NCI-H526 (cell line): ENCODE measurements around the gene NACAD.

ENCODE experiments used
- DNase-seq, 2 experiments: peaks; one replicate each; lab custom pipeline; 2025; lab: John Stamatoyannopoulos, UW

Gene NACAD

DNA sequence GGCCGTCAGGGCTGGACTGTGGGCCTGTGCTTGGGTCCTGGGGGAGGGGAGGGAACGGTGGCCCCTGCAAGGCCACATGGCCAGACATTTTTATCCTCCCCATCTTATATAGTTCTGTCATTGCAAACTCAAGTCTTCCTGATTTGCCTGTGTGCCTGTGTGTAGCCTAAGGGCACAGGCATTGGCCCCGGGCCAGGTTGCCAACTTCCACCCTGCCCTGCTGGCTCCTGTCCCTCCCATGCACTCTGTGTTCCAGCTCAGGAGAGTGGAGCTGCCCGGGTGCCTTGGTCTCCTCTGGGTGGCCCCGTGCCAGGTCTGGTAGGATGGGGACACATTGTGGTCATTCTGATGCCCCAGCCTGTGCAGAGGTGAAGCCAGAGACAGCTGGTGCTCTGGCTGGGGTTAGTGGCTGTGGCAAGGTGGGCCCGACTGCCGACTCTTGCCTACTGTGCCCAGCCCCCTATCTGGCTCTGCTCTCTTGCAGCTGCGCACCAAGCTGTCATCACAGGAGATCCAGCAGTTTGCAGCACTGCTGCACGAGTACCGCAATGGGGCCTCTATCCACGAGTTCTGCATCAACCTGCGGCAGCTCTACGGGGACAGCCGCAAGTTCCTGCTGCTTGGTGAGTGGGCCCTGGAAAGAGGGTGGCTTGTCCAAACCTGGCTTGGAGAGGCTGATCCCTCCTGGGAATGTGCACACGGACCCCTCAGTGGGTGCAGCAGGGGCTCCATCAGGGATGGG, 14.8 kb downstream of the NACAD start:
- no peak for DNase-seq

DNA sequence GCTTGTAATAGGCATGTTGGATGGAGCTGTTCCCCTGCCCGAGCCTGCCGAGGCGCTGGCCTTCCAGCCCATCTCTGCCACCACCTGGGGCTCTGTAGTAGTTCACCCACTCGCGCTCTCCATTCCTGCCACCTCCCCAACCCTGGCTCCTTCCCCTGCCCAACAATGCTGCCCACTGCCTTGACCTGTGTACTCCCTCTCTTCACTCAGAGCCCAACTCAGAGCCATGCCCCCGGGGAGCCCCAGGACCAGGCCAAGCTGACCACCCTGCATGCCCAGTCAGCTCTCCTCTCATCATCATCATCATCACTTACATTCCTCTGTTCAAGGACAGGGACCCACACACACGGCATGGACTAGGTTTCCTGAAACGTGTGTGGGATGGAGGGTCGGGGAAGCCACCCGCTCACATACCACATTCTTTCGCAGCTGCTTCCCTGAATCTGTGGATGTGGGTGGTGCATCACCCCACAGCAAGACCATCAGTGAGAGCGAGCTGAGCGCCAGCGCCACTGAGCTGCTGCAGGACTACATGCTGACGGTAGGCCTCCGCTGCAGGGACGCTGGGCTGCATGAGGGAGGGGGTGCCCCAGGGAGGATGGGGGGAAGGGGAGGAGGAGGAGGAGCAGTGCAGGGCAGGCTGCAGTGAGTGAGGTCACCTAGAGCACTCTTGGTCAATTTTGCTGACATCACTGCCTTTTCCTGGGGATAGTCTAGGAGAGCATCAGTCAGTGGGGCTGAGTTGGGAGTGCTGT, 15.6 kb downstream of the NACAD start:
- no peak for DNase-seq

DNA sequence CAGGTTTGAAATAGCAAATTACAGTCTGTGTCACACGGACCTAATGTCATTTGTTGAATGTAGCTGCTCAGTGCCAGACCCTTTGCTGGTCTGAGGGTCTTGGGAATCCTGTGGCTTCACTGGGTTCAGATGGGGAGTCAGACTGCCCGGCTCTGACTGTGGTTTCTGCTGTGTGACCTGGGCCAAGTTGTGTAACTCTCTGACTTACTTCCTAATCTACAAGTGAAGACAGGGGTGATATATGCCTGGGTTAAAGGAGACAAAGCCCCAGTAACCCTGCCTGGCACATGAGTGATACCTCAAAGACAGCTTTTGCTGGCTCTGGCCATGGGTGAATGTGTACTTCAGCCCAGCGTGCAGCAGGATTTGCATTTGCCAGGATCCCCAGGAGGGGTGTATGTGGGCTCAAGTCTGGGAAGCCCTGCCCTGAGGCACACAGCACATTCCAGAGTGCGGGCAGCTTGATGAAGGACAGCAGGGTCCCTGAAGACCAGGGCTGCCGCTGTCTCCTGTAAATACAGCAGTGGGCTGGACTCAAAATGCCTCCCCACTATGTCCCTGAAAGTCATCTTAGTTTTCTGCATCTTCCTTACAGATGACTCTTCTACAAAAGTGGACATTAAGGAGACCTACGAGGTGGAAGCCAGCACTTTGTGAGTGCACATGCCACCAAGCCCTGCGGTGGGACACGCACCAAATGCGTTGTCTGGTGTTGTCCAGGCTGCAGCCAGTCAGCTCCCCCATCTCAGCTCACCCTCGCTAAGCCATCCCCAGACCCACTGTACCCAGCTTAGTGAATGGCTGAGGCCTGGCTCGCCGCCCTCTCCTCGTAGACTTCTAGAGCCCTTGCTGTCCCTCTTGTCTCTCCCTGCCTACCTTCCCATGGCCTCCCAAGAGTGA, 16.4 kb downstream of the NACAD start:
- peak in 1 of 2 experiments; percentile 19 for DNase-seq

DNA sequence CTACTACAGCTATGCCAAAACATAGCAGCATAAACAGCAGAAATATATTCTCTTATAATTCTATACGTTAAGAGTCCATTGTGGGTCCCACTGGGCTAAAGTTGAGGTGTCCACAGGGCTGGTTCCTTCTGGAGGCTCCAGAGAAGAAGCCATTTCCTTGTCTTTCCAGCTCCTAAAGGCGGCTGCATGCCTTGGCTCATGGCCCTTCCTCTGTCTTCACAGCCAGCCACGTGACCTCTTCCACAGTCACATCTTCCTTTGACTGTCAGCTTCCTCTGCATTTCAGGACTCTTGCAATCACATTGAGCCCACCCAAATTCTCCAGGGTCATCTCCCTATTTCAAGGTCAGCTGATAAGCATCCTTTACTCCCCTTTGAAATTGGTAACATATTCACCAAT, 17.2 kb downstream of the NACAD start:
- no peak for DNase-seq

DNA sequence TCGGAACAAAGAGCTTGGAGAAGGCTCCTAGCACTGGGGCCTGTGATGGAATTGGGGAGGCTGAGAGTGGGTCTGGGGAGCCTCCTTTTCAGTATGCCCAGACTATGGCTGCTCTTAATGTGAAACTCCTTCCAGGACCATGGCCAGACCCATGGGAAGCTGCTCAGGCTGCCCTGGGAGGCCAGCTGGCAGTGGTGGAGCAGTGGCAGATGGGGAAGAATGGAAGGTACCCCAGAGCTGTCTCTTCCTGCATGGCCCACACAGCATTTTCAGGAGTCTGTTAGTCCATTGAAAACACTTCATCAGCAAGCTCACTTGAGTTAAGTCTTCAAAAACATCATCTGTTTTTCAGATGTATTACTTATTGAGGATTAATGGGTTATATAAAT, 18.5 kb downstream of the NACAD start:
- no peak for DNase-seq

DNA sequence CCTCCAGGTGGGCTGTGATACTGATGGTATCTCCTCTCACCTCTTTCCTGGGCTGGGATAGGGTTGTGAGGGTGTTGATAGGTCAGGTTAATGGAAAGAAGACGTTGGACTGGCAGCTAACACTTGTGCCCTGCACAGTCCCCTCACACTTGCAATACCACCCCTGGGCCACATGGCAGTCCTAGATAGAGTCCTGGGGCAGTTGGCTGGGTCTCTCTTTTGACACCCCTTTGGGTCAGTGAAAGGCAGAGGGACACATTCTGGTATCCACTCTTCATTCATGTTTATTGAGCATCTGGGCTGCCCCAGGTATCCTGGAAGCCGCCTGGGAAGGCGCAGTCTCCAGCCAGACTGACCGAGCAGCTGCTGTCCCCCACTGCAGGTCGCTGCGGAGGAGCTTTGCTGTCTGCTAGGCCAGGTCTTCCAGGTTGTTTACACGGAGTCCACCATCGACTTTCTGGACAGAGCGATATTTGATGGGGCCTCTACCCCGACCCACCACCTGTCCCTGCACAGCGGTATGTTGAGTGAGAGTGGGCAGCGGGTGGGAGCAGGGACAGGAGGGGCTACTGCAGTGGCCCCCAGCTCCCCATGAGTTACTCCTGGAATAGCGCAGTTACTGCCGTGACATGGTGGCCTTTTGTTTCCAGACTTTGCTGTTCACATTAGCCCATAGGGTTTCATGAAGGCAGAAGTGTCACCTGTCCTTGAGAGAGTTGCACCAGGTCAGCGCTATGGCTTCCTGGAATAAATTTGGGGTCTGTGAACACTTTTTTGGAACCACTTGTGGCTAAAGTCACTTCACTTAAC, 19.1 kb downstream of the NACAD start:
- DNase-seq, result no peak

DNA sequence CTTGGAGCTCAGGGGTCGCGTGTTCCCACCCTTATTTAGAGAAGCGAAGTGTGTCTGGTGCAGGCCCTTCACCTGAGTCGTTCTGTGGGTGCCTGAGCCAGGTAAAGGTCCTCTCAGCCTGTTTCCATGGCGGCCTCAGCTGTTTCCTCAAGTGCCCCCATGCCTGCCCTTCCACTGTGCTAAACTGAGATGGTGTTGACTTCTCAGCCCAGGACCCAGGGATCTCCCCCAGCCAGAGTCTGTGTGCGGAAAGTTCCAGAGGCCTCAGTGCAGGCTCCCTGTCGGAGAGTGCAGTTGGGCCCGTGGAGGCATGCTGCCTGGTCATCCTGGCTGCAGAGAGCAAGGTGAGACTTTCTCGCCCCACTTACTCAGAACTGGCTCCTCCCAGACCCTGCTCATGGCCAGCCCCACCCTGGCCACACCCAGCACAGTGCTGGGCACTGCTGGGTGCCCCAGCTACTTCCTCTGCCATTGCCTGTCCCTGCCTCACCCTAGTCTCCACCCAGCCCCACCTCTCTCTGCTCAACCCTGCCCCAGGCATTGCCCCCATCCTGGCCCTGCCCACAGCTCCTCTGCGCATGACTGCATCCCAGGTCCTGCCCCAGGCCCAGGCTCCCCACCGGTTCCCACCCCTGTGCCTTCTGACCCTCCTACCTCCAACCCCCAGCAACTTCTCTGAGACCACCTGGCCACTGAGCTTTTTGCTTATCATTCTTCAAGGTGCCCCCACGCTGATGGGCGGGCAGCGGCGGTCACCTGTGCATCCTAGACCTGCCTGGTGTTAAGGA, 20.3 kb downstream of the NACAD start:
- DNase-seq, result no peak

DNA sequence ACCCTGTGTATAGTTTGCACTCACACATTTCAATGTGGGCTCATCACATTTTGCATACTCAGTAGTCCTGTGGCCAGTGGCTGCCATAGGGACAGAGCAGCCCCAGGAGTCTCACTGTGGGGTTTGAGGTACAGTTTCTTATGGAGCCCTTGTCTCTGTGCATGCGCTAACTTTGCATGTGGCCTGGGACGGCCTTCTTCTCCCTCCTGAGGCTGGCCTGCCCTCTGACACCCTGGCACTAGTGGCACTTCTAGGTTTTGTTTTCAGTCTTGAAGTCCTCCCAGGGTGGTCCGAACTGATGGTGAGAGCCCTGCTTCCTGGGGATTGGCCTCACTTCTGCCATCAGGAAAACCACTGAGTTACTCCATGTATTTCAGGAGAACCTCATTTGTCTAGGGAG, 21.2 kb downstream of the NACAD start:
- no peak for DNase-seq

DNA sequence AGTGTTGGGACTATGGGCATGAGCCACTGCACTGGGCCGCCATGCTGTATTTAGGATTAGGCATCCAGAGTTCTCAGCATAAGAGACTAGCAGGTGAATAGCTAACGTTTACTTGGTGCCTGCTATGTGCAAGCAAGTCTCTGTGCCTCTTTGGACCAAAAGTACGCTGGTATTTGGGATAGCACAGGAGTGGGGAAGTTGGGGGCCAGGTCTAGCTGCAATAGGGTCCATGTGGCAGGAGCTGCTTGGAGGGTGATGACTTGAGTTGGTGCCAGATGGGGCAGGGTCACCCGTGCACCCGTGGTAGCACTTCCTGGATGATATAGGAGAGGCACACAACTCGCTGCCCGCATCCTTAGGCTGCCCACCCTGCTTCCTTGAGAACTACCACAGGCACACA, 22.4 kb downstream of the NACAD start:
- no peak for DNase-seq

DNA sequence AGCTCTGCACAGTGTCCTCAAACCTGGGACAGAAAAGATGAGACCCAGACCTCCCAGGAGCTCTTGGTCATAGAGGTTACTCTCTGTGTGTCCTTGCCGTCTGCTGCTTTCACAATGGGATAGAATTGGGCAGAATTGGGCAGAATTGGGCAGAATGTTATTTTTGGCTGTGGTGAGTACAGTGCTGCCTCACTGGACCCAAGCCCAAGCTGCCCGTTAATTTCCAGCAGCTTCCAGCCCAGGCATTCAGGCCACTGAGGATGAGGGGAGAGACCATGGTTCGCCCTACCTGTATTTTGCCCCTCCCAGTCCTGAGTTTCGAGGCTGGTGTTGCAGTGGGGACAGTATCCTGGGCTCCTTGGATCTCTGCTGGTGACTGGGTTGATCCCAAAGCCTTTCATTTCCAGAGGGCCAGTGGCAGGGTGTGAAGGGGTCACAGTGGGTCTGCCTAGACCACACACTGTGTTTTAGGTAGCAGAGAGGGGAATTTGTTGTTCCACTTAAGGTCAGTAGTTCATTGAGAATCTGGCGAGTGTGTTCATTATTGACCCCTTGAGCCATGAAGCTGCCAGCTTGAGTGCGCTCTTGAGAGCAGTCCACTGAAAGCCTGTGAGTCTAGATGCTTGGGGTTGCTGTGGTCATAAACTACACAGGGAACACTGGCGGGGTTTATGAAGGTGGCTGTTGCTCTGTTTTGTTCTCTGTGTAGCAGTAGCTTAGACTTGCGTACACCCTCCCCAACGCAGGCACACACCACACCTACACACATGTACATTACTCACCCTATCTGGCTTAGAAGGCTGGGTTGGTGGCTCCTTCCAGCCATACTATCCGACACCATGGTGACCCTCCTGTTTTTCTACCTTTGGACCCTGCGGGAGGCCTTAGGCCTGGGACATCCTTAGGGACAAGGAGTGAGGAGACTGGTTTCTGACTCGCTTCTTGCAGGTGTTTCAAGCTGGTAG, 23.5 kb downstream of the NACAD start:
- no peak for DNase-seq

DNA sequence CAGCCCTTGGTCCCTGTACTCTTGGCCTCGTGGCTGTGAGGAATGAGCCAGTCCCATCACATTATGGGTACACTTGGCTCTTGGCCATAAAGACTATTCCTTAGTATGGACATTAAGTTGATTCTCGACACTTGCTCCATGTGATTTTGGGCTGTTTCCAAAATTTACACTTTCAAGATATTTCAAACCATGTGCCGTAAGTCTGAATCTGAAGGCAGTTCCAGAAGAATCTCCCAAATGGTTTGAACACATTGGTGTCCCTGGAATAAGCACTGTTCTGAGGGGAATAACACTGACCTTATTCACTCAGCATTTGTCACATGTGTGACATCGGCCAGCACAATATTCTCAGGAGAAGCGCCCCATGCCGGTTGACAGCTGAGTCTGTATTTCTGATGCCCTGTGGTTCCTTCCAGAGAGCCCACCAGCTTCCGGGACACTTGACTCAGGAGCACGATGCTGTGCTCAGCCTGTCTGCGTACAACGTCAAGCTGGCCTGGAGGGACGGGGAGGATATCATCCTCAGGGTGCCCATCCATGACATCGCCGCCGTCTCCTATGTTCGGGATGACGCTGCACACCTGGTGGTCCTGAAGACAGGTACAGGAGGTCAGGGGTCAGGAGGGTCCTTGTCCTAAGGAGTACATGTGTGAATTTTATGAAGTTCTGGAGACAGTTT, 24.6 kb downstream of the NACAD start:
- DNase-seq, result no peak

DNA sequence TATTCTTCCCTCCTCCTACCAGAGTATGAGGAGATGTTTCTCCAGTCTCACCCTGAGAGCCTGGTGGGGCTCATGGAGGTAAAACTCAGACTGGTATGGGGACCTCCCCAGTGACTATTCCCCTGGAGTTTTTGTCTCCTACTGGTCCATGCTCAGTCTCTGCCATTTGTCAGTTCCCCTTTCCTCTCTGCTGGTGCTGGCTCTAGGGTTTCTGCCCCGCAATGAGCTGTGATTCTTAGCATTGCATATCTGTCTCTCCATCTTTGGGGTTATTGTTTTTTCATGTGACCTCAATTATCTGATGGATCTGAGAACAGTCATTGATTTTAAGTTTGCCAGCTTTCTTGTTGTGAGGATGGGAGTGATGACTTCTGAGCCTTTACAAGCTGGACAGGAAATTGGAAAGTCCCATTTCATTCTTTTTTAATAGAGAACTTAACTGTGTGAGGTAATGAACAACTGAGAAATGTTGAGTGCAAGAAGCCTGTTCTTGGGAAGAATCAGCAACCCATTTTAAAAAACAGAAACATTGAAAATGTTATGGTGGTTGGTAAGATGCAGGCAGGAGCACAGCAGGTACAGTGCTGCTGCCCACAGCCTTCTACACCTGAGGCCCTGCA, 26.9 kb downstream of the NACAD start:
- no peak for DNase-seq

DNA sequence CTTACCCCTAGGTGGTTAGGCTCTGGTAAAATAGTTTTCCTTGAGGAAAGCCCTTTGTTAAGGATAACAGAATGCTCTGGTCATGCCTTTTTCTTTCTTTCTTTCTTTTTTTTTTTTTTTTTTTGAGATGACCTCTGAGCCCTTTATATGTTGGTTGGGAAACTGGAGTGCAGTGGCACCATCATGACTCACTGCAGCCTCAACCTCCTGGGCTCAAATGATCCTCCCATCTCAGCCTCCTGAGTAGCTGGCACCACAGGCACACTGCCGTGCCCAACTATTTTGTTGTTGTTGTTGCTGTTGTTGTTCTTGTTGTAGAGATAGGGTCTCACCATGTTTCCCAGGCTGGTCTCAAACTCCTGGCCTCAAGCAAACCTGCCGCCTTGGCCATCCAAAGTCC, 27.4 kb downstream of the NACAD start:
- DNase-seq, result no peak

DNA sequence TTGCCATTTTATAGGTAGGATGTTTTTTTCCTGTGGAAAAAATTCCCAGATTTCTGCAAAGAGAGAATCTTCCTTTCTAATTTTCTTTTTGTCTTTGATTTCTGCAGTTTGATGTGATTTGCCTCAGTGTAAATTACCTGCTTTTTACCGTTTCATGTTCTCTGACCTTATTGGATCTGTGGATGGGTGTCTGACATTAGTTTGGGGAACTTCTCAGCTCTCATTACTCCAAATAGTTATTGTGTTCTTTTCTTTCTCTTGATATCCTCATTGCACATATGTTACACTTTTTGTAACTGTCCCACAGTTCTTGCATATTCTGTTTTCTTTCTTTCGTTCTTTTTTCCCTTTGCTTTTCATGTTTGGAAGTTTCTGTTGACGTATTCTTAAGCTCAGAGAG, 28.5 kb downstream of the NACAD start:
- DNase-seq, result no peak

DNA sequence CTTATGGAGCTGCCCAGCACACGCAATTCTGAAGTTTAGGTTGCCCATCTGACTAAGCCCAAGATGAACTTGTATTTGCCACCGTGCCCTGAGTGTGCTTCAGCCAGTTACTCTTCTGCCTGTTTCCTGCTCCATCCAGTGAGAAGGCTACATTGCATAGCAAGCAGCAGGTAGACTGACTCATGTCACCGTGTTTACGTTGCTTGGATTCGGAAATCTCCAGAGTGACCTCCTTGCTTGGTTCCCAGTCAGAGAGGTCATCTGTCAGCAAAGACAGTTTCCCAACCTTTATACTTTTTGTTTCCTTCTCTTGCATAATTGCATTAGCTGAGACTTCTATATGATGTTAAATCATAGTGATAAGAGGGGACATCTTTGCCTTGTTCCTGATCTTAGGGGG, 30.9 kb downstream of the NACAD start:
- no peak for DNase-seq

DNA sequence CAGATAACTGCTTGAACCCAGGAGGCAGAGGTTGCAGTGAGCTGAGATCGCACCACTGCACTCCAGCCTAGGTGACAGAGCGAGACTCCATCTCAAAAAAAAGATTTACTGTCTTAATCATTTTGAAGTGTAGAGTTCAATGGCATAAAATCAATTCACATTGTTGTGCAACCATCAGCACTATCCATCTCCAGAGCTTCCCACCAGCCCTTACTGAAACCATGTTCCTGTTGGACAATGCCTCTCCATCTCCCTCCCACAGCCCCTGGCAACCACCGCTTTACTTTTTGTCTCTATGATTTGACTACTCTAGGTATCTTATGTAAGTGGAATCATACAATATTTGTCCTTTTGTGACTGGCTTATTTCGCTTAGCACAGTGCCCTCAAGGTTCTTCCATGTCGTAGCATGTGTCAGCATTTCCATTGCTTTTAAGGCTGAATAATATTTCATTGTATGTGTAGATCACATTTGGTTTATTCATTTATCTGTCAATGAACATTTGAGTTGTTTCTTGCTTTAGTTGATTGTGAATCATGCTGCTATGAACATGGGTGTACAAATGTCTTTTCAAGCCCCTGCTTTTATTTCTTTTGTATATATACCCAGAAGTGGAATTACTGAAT, 33.1 kb downstream of the NACAD start:
- no peak for DNase-seq

DNA sequence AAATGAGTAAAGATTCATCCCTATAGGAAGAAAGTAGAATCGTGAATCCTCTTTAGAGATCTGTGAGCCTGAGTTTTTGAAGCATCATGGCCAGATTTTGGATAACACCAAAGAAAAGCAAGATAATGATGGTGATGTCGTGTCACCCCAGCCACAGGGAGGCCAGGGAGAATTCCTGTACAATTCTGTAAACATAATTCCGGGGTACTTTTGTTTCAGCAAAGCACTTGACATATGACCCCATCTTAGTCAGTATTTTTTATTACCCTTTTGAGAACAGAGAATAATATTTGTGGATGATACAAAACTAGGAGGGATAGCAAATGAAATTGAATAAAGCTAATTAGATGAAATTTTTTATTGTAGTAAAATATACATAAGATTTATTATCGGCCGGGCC, 33.8 kb downstream of the NACAD start:
- DNase-seq, result no peak

DNA sequence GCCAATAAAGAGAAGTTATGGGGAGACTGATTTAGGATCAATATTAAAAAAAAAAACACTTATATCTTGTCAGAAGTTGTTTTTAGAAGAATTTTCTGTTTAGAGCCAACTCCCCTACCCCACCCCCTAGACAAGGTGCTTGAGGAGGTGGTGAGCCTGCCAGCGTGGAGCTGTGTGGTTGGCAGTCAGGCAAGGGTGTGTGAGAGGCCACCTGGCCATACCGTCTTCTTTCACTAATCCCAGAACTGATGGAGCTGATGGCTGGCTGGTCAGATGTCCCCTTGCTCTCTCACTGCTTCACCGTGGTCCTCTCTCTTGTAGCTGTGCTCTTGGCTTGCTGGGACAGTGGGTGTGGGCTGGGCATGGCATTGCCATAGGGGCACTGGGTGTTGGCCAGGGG, 34.3 kb downstream of the NACAD start:
- no peak for DNase-seq
